ENCODE measurements around the gene AGO3. TPM values are rescaled to one million over a fixed set of nuclear protein-coding genes. Genes with fewer than 3 reads are reported as not detected.
"Not testable (repeated sequence)": the region's sequence is repeated elsewhere in the genome, so short reads cannot be mapped to it uniquely, and the experiment has no call there.

AGO3 gene
- polyA plus RNA-seq, 12 donors, result 9.3 to 94.1 (median 12.0) TPM

DNA sequence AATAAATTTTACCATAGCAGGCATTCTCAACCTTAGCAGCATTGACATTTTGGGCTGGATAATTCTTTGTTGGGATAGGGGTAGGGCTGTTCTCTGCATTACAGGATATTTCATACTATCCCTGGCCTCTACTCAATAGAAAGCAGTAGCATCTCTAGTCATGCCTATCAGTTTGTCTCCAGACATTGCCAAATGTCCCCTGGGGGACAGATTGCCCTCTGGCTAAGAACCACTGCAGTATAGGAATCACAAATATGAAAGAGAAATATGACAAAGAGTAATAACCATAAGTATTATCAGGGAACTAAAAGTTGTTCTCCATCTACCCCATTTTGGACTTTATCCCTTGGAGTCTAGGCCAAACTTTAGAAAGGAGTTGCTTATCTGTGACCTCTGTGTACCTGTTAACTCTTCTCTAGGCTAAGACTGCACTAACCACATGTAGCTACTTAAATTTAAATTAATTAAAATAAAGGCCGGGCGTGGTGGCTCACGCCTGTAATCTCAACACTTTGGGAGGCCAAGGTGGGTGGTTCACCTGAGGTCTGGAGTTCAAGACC is 76.1 kb downstream of the AGO3 start:
- no peak for DNase-seq

DNA sequence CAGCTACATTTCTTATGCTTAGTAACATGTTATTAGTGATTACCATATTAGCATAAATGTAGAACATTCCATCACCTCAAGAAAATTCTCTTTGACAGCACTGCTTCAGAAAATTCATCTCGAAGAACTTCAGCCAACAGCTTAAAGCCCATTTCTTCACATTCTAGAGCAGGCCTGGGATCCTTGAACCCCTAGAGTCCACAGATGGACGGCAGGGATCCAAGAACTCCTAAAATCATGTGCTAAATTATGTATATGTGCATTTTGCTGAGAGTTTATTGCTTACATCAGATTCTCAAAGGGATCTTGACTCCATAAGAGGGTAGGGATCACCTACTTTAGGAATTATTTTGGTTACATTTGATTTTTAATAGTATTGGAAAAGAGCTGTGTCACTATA is 76.8 kb downstream of the AGO3 start:
- DNase-seq, result peak; percentile 45

DNA sequence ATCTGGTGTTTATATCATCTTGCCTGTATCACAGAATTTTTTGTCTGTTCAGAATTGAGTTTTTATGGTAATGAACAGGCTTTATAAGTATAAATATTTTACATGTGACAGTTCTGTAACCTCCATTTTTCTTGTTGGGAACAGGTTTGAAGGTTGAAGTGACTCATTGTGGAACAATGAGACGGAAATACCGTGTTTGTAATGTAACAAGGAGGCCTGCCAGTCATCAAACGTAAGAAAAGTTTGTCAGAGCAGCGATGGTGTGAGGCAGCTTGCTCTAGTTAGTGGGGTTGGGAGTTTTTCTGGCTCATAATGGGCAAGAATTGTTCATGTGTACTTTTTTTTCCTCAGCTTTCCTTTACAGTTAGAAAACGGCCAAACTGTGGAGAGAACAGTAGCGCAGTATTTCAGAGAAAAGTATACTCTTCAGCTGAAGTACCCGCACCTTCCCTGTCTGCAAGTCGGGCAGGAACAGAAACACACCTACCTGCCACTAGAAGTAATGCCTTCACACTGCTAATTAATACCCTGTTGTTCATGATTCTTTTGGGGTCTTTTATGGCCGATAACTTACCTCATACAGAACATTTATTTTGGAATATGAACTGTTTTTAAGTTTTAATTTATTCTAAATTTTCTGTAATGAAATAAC is 77.8 kb downstream of the AGO3 start:
- no peak for DNase-seq

DNA sequence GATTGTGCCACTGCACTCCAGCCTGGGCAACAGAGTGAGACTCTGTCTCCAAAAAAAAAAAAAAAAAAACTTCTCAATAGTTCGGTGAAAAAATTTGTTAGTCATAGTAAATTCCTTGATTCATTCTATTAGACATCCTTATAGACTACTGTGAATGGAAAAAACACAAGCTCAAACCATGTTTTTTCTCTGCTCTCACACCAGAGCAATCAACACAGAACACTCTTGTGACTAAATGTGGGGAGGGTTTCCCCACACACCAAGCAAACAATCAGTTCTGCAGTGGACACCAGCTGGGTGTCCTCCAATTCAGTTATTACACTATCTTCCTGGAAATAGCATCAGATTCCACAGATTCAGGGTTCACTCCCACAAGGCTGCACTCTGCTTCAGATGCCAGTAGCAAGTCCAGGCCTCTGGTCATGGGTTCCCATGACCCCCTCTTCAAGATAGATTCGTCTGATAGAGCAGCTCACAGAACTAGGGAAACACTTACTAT is 83.9 kb downstream of the AGO3 start:
- DNase-seq, result no peak

DNA sequence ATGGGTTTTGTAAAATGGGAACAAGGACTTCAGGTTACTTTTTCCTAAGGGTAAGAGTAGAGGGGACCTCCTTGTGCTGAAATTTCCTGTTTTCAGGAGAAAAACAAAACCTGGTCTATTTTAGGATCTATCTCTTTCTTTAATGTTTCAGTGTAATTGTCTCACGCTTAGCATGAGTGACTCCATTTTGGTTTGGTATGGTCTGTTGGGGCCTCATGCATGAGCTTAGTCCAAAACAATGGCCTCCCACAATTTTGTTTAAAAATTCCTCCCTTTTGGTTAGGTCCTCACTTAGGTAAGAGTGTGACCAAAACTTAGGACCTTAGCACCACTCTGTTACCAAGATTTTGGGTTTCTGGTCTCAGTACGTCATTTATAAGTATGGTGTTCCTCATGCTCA is 85.8 kb downstream of the AGO3 start:
- no peak for DNase-seq

DNA sequence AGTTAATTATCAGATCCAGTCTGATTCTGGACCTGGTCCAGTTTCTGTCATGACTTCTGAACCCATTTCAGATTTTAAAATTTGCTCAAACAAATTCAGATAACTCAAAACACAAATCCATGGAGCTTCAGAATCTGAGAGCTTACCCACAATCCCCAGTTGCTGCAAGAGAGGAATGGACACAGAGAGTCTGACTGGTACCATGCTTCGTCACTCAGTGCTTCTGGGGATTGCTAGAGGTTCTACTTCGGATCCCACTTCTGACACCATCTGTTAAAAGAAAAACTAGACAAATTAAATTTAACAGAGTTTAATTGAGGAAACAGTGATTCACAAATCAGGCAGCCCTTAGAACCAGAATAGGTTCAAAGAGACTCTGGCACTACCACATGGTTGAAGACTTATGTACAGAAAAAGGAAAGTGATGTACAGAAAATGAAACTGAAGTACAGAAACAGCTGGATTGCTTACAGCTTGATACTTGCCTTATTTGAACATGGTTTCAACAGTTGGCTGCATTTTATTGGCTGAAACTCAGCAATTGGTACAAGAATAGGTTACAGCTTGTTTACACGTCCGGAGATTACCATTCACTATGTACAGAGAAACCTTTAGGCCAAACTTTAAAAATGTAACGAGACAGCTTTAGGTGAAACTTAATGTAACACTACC is 92.3 kb downstream of the AGO3 start:
- DNase-seq, result no peak

DNA sequence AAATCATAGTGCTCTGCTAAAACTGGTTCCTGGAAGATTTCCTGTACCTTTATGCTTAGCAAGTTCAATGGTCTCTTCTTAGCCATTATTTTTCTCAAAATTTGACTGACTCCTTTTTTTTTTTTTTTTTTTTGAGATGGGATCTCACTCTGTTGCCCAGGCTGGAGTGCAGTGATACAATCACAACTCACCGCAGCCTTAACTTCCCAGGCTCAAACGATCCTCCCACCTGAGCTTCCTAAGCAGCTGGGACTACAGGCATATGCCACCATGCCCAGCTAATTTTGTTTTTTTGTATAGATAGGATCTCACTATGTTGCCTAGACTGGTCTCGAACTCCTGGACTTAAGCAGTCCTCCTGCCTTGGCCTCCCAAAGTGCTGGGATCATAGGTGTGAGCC is 93.1 kb downstream of the AGO3 start:
- not testable (repeated sequence) for DNase-seq

DNA sequence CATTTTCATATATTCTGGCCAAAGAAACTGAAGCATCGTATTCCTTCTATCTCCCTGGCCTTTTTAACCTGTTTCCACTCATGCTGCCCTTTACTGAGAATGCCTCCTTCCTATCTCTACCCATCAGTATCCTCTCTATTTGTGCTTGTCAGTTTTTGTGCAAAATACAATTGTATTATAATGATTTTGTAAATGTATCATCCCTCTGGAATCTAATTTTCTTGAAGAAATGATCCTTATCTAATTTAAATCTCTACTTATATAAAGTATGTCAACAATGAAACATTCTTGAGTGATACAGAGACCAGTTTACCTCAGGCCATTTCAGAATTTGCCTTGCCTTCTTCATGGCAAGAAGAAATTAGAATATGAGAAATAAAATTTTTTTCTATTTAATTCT is 93.9 kb downstream of the AGO3 start:
- no peak for DNase-seq

DNA sequence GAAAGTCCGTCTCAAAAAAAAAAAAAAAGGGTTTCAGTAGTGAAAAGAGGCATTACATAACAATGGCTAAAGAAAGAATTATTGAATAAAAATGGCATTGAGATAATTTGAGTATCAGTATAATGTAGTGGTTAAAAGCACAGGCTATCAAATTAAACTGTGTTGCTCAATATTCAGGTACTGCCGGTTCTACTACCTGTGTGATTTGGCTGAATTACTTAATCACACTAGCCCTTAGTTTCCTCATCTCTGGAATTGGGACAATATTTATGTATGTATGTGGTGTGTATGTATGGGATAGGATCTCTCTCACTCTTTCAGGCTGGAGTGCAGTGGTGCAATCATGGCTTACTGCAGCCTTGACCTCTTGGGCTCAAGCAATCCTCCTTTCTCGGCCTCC is 96.9 kb downstream of the AGO3 start:
- no peak for DNase-seq

DNA sequence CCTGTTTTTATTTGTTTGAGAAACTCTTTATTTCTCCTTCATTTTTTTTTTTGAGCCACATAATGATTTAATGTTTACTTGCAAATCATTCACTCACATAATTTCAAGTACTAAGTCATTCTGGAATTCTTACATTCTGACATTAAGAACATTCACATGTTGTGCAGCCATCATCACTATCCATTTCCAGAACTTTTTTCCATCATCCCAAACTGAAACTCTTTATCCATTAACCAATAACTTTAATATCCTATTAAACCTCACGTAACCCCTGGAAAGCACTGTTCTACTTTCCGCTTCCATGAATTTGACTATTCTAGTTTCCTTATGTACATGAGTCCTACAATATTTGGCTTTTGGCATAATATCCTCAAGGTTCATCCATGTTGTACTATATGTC is 100.5 kb downstream of the AGO3 start:
- no peak for DNase-seq

DNA sequence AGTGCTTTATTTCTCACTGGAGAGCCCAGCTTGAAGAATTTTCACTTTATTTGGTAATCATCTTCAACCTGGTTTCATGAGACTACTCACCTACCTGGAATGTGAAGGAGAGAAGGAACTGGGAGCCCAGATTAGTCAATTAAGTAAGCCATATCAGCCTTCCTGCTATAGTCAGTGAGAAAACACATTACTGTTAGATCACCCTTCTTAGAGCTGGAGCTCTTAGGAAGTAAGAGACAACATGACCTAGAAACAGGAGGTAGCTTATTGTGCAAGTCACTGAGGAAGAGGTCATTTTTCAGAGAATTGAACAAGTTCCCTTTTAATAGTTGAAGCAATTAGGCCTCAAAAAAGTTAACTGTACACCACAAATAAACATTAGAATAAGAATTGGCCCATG is 103.8 kb downstream of the AGO3 start:
- no peak for DNase-seq

DNA sequence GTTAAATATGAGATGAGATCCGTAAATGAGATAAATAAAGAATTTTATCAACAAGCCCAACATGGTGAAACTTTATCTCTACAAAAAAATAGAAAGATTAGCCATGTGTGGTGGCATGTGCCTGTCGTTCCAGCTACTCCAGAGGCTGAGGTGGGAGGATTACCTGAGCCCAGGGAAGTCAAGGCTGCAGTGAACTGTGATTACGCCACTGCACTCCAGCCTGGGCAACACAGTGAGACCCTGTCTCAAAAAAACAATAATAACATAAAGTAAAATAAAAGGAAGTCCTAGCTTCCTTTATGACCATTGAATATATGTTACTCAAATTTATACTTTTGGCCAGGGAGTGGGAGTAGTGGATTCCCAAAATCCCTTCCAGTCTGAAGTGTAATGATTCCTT is 104.2 kb downstream of the AGO3 start:
- DNase-seq, result no peak

DNA sequence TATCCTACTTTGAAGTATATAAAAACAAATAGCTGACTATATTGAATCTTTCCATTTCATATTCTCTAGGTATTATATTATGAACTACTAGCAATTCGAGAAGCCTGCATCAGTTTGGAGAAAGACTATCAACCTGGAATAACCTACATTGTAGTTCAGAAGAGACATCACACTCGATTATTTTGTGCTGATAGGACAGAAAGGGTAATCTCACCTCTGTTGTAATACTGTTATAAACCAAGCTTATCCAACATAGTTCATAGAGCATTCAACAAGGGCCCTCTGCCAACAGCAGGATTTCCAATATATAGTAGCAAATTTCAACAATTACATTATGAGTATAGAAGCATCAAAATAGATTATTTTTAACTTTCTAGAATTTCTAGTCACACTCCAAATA is 109.3 kb downstream of the AGO3 start:
- DNase-seq, result no peak

DNA sequence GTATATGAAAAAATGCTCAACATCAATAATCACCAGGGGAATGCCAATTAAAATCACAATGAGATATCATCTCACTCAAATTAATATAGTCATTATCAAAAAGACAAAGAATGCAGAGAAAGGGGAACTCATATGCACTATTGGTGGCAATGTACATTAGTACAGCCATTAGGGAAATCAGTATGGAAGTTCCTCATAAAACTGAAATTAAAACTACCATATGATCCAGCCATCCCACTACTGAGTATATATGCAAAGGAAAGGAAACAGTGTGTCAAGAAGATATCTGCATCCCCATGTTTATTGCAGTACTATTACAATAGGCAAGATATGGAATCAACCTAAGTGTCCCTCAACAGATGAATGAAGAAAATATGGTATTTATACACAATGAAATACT is 120.9 kb downstream of the AGO3 start:
- DNase-seq, result no peak

DNA sequence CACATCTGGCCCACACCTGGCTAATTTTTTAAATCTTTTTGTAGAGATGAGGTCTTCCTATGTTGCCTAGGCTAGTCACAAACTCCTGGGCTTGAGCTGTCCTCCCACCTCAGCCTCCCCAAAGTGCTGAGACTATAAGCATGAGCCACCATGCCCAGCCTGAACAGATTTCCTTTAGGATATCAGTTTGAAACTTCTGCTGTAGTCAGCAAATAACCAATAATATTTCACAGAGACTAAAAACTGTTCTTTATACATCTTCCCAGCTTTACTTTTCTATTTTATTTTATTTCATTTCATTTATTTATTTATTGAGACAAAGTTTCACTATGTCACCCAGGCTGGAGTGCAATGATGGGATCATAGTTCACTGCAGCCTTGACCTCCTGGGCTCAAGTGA is 123.1 kb downstream of the AGO3 start:
- DNase-seq, result no peak

DNA sequence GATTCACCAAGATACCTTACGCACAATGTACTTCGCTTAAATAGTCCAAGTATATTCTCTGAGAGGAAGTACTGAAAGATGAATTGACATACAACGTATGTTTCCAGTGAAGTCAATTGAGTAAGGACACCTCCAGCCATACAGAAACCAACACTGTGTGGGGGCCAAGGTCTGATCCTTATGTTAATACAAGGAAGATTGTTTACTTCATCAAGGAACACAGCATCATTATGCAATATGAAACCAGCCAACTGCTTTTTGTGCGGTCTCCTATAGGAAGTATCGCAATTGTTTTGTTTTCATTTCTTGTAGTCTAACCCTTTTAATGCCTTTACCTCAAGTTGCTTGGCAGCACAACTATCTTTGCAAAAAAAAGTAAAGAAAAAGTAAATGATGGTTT is 124.8 kb downstream of the AGO3 start:
- no peak for DNase-seq

DNA sequence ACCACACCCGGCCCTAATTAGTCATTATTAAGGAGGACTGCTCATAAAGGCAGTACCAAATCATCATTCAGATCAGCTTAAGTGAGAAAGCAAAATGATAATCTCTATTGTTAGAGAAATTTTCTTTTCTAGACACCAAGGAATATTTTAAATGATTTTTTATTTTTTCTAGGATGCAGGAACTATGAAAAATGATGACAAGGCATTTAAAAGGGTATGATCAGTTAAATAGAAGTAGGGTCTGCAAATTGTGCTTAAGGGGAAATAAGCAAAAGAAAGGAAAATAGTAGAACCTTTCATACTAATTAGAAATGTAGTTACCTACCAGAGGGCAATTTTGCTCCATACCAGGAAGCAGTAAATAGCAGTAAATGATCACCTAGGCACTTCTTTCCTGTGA is 131.4 kb downstream of the AGO3 start:
- DNase-seq, result no peak

DNA sequence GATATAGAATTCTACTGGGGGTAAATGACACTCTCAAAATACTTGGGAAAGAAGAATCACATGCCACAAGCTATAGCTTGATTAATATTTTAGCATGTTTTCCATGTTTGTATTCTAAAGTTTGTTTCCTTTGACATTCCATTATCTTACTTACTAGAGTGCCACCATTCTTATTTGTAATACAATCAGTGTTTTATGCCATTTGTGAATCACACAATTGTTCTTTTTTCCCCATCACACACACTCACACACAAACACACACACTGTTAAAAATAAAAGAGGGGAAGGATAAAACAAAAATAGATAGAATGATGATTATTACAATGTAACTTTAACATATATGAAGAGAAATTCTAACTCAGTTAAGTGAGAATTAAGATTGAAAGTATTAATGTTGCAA is 137.0 kb downstream of the AGO3 start:
- no peak for DNase-seq

DNA sequence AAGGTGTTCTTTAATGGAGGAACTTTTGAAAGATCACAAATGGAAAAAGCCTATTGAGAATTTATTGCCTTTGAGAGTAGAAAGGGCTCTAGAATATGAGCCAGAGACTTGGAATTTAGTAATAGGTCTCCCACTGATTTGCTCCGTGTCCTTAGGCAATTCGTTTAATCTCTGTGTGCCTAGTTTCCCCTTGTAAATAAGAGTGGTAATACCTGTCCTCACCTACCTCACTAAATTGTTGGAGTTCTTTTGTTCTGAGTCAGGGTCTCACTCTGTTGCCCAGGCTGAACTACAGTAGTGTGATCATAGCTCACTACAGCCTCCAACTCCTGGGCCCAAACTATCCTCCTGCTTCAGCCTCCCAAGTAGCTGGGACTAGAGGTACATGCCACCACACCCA is 138.0 kb downstream of the AGO3 start:
- DNase-seq, result no peak

DNA sequence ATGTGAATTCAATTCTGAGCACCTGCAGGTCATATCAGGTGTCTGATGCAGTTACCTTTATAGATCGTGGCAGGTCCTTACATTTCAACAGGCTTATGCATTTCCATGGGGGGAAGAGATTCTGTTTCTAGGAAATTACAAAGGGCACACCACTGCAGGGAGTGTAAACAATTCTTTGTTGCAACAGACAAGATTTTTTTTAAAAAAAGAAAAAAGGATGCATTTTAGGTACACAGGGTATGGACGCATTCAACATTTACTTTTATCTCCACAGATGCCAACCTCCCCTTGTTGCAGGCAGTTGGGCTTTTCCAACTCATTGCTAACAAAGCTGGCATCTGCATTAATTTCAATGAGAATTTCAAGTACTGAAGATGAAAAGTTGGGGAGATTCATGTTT is 139.4 kb downstream of the AGO3 start:
- DNase-seq, result no peak

DNA sequence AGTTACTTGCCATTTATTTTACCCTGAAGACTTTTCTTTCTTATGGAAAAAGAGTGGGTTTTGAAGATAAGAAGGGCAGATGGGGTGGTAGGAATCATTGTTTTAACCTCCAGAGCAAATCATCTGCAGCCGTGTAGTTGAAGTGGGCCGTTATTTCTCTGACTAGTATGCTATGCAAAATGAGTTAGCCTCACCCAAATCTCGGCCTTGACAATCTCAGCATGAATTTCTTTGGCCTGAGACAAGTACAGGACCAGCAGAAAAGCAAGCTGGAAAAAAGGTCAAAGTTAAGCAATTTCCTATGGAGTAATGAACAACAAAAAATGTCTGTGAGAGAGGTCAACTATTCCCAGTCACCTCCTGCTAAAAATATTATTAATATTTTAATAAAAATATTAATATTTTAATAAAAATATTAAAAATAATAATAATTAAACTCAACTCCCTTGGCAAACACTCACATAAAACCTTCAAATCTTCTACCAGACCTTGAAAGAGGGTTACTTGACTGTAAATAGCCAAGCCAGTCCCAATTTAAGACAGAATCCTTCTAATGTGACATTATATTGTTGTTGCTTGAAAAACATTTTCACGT is 146.2 kb downstream of the AGO3 start:
- no peak for DNase-seq

DNA sequence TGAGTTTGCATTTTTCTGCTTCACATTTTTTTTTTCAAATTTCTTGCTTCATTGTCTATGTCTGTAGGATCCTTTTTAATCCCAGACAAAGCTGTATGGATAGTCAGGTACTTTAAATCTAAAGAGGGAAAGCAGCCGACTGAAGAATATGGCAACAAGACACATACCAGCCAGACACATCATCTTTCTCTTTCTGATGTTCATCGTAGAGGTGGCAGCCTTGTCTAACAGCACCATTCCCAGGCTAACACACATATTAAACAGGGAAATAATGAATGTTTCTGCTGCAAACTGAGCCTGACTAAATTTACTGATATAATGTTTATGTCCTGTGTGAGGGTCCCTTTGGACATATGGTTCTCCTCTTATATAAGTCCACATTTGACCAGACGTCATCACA is 149.3 kb downstream of the AGO3 start:
- DNase-seq, result no peak

DNA sequence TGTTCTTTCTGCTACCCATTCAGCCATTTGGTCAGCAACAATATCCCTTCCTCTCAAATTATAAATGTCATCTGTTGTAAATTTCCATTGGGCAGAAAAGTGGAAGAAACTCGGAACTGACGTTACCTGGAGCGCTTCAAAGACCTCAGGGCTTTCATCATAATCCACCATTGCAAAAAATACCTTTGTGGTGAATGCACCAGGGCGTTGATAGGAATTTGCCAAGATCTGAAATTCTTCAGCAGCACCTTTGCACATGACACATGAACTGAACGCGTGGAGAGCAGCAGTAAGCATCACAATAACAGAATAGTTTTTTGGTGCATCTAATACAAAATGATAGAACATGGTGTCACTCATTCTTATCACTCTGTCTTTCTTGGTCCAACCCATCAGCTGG is 149.9 kb downstream of the AGO3 start:
- DNase-seq, result no peak

Measured in muscle of arm (tissue), 12 donors.